GM12875 (cell line): ENCODE data around the gene PPM1L.

ENCODE experiments used
- H3K4me3 ChIP-seq: one replicate; pipeline ENCODE4 v1.5.1; 2011; ENCODE audit warnings: low read depth, low read length, control low read depth
- CTCF ChIP-seq: IDR thresholded peaks from 2 replicates; pipeline ENCODE4 v1.5.1; 2011; ENCODE audit warnings: low read depth, mild to moderate bottlenecking, control low read depth, inconsistent platforms, low read length, moderate library complexity, borderline replicate concordance; ENCODE audit not compliant: insufficient read depth

The PPM1L gene

DNA sequence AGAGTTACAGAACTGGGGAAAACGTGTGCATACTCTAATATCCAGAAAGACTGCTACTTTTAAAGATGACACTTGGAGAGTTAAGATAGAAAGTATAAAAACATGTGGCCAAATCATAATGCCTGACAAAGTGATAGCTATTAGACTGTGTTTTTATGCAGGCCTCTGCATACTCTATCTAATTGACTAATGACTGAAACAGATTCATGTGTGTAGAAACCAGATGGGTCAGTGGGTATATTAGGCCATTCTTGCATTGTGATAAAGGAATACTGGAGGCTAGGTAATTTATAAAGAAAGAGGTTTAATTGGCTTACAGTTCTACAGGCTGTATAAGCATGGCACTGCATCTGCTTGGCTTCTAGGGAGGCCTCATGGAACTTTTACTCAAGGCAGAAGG, 71.5 kb downstream of the PPM1L start:
- TF ChIP-seq CTCF, result no peak
- H3K4me3 ChIP-seq, result no peak overlapping the region

DNA sequence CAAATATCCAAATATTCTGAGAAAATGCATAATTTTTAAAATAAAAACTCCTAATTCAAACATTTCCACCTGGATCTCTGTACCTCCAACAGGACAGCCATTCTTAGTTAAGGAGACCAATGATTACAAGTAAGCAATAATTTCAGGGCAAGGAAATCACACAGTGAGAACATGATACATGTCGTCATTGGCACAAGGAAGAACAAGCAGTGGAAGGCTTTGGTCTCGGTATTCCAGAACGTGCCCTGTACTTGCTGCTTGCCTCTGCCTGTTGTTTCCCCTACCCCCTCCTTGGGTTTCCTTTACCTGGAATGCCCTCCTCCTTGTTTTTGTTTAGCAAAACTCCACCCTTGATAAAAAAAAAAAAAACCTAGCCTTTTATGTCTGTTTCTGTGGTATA, 72.8 kb downstream of the PPM1L start:
- no peak overlapping the region for H3K4me3 ChIP-seq
- TF ChIP-seq CTCF, result no peak

- no peak for TF ChIP-seq CTCF
- no peak overlapping the region for H3K4me3 ChIP-seq
Measured at GRCh38 chr3:160829486-160830009, 73.5 kb downstream of the PPM1L start.

DNA sequence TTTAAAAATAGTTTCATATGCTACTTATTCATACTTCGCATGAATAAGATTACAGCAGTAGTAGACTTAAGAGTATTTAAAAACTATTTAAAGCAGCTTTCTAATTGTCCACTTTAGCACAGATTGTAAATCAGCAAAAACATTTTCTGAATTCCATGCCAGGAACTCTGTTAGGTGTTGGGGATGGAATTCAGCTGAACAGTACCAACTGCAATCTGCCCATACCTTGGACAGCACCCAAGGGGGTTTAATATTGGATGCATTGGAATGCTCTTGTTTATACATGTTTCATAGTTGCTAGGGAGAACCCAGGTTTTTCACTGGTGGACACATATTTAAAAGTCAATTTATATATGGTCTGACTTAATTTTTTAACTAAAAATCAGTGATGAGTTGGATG, 74.8 kb downstream of the PPM1L start:
- no peak overlapping the region for H3K4me3 ChIP-seq
- no peak for TF ChIP-seq CTCF

DNA sequence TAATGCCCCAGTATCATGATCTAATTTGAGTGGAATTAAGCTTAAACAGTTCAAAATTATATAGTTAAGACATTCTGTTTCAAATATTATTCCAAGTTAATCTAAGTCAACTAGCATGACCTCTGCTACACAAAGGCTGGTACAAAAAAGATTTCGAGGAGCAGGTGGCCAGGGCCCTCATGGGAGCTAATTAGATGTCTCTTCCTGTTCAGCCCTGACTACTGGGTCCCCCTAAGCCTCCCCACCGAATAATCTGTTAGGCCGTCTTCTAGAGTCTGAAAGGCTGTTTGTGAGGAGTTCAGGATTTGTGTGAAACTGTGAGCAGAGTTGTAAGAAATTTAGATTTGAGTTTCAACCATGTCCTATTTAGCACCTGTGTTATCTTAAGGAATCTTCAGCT, 75.4 kb downstream of the PPM1L start:
- no peak overlapping the region for H3K4me3 ChIP-seq
- TF ChIP-seq CTCF, result no peak

DNA sequence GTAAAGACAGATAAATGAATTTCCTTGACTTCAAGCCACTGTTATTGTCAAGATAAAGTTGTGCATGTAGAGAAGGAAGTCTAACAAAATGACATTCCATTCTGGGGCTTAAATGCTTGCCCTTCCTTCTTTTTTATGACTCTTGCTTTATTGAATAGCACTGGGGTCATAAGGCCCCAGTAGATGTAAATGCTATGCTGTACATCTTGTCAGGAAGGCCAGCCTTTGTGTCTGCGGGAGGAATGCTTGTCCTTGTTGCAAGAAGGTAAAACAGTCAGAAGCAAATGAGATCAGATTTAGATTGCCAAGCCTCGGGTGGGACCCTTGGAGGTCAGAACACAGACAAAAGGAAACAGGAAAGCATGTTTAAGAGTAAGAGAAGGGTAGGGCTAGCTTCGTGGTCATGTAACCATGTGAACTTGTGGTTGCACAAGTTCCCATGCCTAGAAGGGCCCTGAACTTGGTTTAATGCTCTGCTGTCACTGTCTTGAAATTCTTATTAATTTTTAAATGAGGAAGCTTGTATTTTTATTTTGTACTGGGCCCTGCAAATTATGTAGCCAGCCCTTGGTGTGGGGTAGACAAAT, 81.5 kb downstream of the PPM1L start:
- no peak for TF ChIP-seq CTCF
- H3K4me3 ChIP-seq, result no peak overlapping the region

GRCh38 chr3:160840590-160840989, 84.6 kb downstream of the PPM1L start:
- TF ChIP-seq CTCF, result no peak
- no peak overlapping the region for H3K4me3 ChIP-seq
